ENCODE data around the gene PTHLH. TPM values are rescaled to one million over a fixed set of nuclear protein-coding genes. Genes with fewer than 3 reads are reported as not detected.

Gene PTHLH
- total and polyA plus RNA-seq, 2 donors (not counting 3 experiments of a cell fraction or from before 2014, with no cell fraction given): 0.60 to 0.65 TPM

DNA sequence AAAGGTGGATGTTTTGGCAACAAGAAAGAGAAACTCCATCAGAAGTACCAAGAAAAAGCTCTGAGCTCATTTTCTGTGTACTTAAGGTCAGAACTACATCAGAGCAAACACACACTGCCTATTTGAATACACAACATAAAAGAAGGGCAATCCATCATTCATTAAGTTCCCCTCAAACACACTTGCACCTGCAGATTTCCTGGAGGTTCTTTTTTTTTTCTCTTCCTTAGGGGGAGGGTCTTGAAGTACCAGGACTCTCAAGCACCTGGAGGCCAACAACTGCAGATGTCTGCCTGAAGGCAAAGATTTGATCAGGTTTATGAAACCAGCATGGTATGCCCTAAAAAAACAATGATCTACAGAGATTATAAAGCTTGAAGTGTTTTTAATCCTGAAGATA is 26.1 kb upstream of the PTHLH start:
- H3K4me2 ChIP-seq (ENCODE audit: insufficient read depth, low read length): no peak overlapping the region
- H3K9ac ChIP-seq (replicated peaks; ENCODE audit: extremely low read depth, insufficient read depth, low read length): no peak overlapping the region
- no peaks in the 10 kb centered on the region for H4K20me1 ChIP-seq (replicated peaks; ENCODE audit: control insufficient read depth, extremely low read depth, insufficient read depth, low read length)
- no peaks in the 10 kb centered on the region for H3K9me3 ChIP-seq (replicated peaks; ENCODE audit: control insufficient read depth, insufficient read depth, low read length)
- H3K27me3 ChIP-seq (ENCODE audit: control insufficient read depth in 2 of 2, insufficient read depth in 2 of 2, low read length in 2 of 2): no peaks in the 10 kb centered on the region
- no TSS peak for BruUV-seq (replicated peaks)
- no peak for DNase-seq (ENCODE audit: low read depth, low spot score)
- H3K4me1 ChIP-seq (ENCODE audit: control insufficient read depth, extremely low read depth, insufficient read depth, low read length): no peaks in the 10 kb centered on the region
- no peaks in the 10 kb centered on the region for H3K36me3 ChIP-seq (ENCODE audit: control insufficient read depth in 2 of 2, extremely low read depth in 1 of 2, insufficient read depth in 2 of 2, low read length in 2 of 2)
- intact Hi-C loops (cut with micrococcal nuclease): no loop called here
- dilution Hi-C loops (cut with MboI; ENCODE audit: extremely low pct_ligation_motif_present, low sequenced_read_pairs): no loop called here
- no peak overlapping the region for H3K27ac ChIP-seq (ENCODE audit: insufficient read depth, low read depth, low read length)
- ChIA-PET CTCF (interaction anchor here (0.6 kb wide), 1 partner anchor 265 kb away, joined by 3 read pairs; no protein-coding TSS in a partner anchor), POLR2A (no interaction called here)
- H2AFZ ChIP-seq (ENCODE audit: low read depth, low read length): no peak overlapping the region
- H3K79me2 ChIP-seq (ENCODE audit: control insufficient read depth, insufficient read depth, low read length): no peaks in the 10 kb centered on the region
- no peak overlapping the region for H3K4me3 ChIP-seq (replicated peaks in 1 of 3; ENCODE audit: insufficient read depth in 1 of 3, low read depth in 1 of 3, low read length in 3 of 3)
- no peaks in the 10 kb centered on the region for H3K9me1 ChIP-seq (replicated peaks; ENCODE audit: control insufficient read depth, extremely low read depth, insufficient read depth, low read length)
- FAIRE-seq: no peak
- no peak for TF ChIP-seq POLR2A (IDR thresholded peaks at IDR 0.05; ENCODE audit: low read depth, low read length)
- TF ChIP-seq MYC (IDR thresholded peaks at IDR 0.05; ENCODE audit: low read depth, low read length): no peak
- no peak for TF ChIP-seq MAX (IDR thresholded peaks at IDR 0.05; ENCODE audit: insufficient read depth, insufficient read length)
- TF ChIP-seq JUN (IDR thresholded peaks at IDR 0.05; ENCODE audit: borderline replicate concordance, insufficient read depth, insufficient read length, low read depth): no peak
- TF ChIP-seq FOS (IDR thresholded peaks at IDR 0.05; ENCODE audit: borderline replicate concordance, insufficient read depth, low read length): no peak
- TF ChIP-seq POLR2AphosphoS5 (IDR thresholded peaks at IDR 0.05; ENCODE audit: insufficient read depth, low read depth, low read length): no peak
- no peak for TF ChIP-seq GATA2 (IDR thresholded peaks at IDR 0.05; ENCODE audit: insufficient read depth, insufficient read length, low read depth, low read length)
- TF ChIP-seq EZH2 (IDR thresholded peaks at IDR 0.05; ENCODE audit: borderline replicate concordance, low read depth, low read length, severe bottlenecking): no peak
- TF ChIP-seq CTCF (IDR thresholded peaks at IDR 0.05; ENCODE audit: extremely low read depth in 1 of 2, insufficient read depth in 1 of 2, low read depth in 1 of 2, low read length in 2 of 2): no peak
